ENCODE data around the gene CX3CL1.

DNA sequence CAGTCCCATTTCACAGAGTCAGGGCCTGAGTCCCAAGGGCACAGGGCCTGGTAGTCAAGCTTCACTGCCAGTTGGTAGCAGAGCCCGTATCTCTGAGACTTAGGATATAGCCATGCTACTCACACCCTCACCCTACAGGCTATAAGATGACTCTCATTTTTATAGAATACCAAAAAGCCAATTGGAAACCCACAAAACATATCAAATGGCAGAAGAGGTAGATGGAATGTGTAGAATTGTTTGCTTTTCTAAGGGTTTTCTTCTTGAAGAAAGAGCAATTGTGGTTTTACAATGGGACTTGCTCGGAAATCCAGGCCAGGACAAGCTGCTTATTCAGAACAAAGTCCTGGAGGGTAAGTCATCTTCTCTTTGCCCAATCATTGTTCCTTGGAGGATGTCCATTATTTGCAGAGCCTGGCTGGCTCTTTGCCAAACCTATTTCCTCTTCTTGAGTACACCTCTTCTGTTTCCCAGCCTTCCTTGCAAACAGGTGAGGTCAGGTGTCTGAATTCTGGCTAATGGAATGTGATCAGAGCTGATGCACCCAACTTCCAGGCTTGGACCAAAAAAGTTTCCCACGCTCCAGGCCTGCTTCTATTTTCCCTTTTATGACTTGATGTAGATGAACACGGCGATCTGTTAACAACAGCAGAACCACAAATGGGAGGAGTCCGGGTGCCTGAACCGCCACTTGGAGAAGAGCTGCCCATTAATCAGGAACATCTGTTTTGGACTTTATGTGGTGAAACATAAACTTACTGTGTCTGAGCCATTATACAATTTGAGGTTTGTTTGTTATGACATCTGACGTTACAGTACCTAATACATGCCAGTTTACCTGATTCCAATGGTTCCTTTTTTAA lies 30.6 kb upstream of the CX3CL1 start:
- no peak for TF ChIP-seq EZH2 (IDR thresholded peaks at IDR 0.05; ENCODE audit: low read length, unreplicated experiment)
- TF ChIP-seq EZH2phosphoT487 (IDR thresholded peaks at IDR 0.05; ENCODE audit: borderline replicate concordance, low read length): no peak
